ENCODE data around the gene MOB1B.

DNA sequence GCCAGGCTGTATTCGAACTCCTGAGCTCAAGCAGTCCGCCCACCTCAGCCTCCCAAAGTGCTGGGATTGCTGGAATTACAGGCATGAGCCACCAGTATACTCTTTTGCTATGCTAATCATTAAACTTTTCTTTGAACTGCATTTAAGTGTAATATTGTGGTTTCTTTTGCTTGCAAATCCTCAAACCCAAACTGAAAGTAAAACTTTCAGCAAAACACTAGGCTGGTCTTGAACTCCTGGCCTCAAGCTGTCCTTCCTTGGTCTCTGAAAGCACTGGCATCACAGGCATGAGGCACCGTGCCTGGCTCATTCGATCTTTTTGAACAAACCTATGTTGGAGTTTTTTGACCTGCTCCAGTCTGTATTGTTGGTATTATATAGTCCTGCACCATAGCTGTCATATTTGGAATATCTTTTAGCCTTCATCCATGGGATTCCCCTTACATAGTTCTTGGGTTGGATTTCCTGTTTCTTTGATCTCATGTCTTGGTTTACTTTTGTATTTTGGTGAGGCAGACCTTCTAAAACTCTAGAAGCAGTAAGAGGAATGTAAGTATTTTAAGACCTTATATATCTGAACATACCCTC, 34.1 kb downstream of the MOB1B start:
- TF ChIP-seq EZH2phosphoT487 (IDR thresholded peaks at IDR 0.05; ENCODE audit: low read length) (no peak), EZH2 (optimal IDR thresholded peaks at IDR 0.05; ENCODE audit: low read depth, low read length) (no peak)
- TF ChIP-seq, protein P1, sequence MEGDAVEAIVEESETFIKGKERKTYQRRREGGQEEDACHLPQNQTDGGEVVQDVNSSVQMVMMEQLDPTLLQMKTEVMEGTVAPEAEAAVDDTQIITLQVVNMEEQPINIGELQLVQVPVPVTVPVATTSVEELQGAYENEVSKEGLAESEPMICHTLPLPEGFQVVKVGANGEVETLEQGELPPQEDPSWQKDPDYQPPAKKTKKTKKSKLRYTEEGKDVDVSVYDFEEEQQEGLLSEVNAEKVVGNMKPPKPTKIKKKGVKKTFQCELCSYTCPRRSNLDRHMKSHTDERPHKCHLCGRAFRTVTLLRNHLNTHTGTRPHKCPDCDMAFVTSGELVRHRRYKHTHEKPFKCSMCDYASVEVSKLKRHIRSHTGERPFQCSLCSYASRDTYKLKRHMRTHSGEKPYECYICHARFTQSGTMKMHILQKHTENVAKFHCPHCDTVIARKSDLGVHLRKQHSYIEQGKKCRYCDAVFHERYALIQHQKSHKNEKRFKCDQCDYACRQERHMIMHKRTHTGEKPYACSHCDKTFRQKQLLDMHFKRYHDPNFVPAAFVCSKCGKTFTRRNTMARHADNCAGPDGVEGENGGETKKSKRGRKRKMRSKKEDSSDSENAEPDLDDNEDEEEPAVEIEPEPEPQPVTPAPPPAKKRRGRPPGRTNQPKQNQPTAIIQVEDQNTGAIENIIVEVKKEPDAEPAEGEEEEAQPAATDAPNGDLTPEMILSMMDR (IDR thresholded peaks at IDR 0.05; ENCODE audit: low read length): no peak

Measured in MM.1S (cell line).